22Rv1 (cell line): ENCODE data around the gene VANGL2.

Experiments used
- CTCF ChIP-seq: fragments of 450-650 bp; IDR thresholded peaks from 2 replicates; pipeline ENCODE4 v1.5.1; 2017; ENCODE audit warnings: mild to moderate bottlenecking
- ZFX ChIP-seq: fragments of 450-650 bp; IDR thresholded peaks from 2 replicates; pipeline ENCODE4 v1.6.1; 2017; ENCODE audit warnings: antibody characterized with exemption, borderline replicate concordance

GRCh38 chr1:160428655-160429054 is 28.3 kb downstream of the VANGL2 start:
- peak; percentile 80 for TF ChIP-seq CTCF
- no peak for TF ChIP-seq ZFX
